Pulmonary artery endothelial cell (primary cell): ENCODE results near the gene NPTX2. TPM values are rescaled to one million over a fixed set of nuclear protein-coding genes. Genes with fewer than 3 reads are reported as not detected.

ENCODE experiments used
- DNase-seq: peaks from one replicate; pipeline ENCODE4 v3.0.0-alpha.2; 2011; ENCODE audit warnings: low read depth, low spot score
- total RNA-seq: library from RNA; depleted of rRNA; stranded (reverse); fragments of >200 nt; gene quantifications from 2 replicates; pipeline ENCODE4 v1.2.3, GENCODE V29; 2014

The NPTX2 gene
- total RNA-seq, 1 donor from 2014 or later, result 0.26 TPM

DNA sequence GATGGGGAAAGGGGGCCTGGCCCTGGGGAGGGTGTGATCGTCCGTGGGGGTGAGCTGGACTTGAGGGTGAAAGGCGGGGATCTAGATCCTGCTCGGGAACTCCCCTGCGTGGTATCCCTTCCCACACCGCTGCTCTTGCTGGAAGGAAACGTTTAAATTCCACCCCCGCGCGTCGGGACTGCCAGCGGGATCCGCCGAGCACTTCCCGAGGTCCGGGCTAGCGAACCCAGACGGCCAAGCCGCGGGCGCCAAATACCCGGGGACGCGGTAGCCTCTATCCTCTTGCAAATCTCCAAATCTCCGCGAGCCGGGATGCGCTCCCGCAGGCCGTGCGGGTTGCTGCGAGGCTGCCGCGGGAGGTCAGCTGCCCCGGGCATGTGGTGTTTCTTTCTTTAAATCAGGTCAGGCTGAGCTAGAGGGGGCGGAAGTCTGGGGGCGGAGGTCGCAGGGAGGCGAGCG is 904 bp downstream of the NPTX2 start:
- DNase-seq, result no peak

DNA sequence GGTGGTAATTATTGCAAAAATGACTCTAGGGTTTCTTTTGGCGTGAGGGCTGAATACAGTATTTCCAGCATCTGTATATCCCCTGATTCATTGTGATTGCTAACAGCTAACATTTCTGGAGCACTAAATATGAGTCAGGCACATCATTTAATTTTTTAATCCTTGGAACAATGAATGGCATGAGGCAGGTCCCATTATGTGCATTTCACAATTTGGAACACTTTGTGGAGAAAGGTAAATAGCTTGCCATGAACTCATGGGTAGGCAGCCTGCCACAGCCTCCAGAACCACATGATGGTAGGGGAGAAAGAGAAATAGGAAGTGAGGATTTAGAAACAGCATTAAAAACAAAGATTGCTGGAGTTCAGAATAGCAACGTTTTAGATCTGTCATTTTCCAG is 1.7 kb downstream of the NPTX2 start:
- no peak for DNase-seq

DNA sequence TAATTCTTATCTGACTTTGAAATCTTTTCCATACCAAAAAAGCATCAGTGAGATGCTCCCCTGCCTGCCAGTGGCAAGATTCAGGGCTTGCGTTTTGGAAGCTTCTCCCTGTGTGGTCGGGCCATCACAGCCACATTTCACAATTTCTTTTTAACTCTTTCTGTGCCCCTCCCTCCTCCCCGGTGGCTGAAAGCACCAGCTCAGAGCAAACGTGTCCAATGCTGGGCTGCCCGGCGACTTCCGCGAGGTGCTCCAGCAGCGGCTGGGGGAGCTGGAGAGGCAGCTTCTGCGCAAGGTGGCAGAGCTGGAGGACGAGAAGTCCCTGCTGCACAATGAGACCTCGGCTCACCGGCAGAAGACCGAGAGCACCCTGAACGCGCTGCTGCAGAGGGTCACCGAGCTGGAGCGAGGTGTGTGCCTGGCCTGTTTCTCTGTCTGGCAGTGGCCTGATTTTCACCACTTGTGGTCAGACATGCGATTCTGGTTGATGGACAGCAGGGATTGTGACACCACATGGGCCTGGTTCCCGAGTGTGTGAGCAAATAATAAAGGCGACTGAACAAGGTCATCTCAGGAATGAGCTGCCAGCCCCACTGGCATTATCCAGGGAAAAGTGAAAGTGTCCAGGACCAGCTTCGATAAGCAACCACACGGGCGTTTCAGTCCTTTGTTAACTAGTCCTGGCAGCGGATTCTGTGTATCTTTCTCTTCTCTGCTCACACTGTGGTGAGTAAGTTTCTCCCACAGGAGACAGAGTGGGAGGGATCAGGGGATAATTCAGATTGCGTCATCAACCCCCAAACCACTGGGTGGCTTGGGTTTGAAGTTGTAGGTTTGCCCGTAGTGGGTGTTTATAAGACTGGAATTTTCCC is 2.6 kb downstream of the NPTX2 start:
- no peak for DNase-seq

DNA sequence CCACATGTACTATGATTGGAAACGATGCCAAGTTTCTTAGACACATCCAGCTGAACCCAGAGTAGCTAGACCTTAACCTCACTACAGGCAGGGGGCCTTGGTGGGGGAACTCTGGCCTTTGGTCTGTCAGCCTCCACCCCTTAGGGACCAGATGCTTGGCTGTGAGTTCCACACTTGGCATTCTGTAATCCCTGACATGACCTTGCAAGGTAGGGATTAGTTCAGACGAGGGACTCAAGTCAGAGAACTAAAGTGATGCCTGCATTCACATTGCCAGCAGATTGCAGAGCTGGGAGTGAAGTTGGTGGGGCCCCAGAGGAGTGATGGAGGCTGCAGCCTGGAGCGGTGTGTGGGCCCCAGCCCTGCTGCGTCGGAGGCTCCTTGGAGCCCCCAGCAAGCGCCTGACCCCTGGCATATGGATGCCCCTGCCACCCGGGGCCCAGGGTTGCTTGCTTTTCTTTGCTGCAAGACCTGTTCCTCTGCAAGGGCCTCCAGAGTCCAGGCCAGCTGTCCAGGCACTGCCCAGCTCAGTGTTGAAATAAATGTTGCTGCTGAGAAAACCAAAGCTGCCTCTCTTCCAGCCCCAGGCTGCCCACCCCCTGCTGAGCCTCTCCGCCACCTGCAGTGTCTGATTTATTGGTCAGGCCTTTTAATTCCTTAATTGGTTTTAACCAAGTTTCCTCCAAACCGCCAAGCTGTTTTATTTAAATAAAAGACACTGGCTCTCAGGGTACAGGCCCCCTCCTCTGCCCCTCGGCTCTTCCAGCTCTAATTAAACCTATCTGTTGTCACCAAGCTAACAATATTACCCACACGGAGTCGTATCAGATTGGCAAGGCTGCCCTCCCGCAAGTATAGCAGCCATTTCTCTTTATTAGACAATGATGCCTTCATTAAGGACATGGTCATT is 4.7 kb downstream of the NPTX2 start:
- no peak for DNase-seq

DNA sequence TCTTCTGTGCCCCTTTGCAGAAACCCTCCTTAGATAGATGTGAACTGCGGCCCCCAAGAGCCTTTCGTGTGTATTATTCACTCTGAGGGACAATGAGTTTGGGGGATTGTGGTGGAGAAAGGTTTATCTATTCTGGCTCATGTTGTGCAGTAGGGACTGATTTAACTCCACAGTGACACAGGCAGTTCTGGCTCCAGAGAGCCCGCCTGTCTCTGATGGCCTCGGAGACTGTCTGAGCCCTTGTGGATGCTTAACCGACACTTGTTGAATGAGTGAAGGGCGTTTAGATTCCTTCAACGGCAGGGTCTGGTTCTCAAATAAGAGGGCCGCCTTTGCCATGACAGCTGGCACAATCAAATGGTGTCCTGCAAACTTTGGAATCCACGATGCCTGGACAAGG is 5.8 kb downstream of the NPTX2 start:
- no peak for DNase-seq

DNA sequence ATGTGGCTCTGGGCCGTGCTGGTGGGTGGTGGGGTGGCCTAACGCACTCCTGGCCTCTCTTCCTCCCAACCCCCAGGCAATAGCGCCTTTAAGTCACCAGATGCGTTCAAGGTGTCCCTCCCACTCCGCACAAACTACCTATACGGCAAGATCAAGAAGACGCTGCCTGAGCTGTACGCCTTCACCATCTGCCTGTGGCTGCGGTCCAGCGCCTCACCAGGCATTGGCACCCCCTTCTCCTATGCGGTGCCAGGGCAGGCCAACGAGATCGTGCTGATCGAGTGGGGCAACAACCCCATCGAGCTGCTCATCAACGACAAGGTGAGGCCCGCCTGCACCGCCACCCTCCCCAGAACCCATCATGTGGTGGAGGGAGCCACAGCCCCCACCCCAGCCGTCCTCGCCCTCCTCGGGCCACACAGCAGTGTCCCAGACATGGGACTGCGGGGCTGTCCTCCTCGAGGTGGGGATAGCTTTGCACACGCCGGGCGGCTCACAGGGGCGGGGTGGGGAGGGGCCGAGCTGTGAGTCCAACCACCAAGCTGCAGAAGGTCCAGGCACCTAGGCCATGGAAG is 7.8 kb downstream of the NPTX2 start:
- no peak for DNase-seq

DNA sequence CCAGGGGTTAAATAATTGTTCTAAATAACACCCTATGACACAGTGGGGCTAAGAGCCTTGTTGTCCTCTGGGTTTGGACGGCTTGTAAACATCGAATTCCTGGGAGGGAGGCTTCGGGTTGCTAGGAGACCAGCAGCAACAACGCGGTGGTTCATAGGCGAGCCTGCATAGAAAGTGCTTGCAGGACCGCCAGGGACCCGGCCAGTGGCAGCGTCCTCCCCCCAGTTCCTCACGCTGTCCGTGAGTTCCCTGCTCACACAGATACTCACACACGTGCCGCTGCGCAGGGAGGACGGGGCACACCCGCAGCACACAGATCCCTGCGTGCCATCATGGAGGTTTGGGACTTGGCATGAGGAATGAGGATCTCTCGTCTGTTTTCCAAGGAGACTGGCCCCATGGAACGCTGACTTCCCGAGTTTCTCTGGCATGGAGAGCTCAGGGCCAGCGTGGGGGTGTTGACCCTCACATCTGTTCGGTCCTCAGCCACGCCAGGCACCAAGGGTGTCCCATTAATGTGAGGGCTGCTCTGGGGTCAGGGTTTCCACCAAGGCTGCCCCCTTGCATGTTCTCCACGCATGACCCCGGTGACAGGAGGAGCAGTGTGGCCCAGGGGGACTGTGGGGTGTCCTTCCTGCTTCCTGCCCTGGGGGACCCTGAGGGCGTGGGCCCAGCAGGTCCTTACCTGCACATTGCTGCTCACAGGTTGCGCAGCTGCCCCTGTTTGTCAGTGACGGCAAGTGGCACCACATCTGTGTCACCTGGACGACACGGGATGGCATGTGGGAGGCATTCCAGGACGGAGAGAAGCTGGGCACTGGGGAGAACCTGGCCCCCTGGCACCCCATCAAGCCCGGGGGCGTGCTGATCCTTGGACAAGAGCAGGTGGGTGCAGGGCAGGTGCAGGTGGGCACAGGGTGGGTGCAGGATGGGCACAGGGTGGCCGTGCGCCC is 9.7 kb downstream of the NPTX2 start:
- DNase-seq, result no peak

DNA sequence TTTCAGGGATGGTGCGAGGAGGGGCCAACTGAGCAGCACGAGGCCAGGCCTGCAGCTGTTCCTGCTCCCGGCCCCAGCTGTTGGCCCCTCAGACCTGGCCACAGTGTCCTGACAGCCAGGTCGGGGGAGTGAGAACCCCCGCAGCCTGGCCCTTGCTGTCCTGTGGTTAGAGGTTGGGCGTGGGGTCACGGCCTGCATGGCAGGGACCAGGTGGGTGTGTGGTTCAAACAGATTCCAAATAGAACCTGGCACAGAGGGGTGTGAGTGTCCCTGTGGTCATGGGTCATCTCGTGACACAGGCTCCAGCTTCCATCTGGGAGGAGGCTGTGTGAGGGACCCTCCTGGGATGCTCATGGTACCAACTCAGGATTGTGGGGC is 10.3 kb downstream of the NPTX2 start:
- no peak for DNase-seq

DNA sequence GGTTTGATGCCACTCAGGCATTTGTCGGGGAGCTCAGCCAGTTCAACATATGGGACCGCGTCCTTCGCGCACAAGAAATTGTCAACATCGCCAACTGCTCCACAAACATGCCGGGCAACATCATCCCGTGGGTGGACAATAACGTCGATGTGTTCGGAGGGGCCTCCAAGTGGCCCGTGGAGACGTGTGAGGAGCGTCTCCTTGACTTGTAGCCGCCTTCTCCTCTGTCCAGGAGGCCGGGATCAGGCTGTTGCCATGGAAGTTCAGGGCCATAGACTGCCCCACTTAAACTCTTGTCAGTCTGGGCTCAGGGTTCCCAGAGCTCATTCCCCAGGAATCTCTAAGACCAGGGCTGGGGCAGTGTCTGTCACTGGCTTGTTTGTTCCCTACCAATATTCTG is 11.3 kb downstream of the NPTX2 start:
- no peak for DNase-seq

DNA sequence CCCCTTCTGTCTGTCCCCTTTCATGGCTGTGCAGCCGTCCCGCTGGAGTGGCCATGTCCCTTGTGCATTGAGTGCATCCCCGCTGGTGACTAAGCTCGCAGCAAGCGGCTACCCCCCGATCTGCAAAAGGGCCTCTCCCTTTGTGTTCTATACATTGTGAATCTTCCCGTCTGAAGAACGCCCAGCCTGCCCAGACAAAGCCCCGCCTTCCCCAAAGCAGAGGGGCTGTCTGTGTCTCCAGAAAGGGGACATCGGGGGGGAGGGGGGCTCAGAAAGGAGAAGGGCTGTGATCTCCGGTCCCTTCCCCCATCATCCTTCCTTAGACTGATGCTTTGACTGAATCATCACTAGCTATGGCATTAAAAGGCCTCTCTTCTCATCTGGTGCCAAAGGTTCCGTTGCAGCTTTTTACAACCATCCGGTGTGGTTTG is 11.9 kb downstream of the NPTX2 start:
- no peak for DNase-seq

DNA sequence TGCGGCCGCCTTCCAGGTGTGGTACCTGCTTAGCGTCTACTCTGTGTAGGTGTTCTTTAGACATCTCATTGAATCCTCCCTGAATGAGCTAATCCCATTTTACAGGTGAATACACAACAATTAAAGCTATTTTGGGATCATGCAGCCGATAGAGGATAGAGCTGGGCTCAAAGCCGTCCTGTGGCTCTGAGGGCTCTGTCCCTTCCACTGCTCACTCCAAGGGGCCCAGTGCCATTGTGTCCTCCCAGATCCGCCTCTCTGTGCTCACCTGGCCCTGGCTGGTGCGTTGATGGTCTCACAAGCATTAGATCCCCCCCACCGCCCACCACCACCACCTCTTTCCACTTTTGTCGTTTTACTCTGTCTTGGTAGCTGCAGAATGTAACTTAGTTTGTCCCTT is 13.1 kb downstream of the NPTX2 start:
- DNase-seq, result no peak

DNA sequence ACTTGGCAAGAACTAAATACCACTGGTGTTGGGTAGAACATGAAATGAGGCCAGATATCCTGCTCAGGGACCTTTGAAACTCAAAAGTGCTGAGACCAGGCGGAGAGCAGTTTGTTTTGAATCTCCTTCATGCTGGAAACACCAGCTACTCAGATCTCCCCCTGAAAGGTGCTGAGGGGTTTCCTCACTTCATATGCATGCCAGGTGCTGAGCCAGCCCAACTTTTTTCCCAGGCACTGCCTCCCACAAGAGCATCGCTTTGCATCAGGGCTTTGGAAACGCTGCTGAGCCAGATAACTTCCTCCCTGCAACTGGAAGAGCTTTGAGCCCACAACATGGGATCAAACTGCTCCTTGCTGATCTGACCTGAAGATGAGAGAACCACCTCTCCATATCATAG is 13.7 kb downstream of the NPTX2 start:
- DNase-seq, result no peak

DNA sequence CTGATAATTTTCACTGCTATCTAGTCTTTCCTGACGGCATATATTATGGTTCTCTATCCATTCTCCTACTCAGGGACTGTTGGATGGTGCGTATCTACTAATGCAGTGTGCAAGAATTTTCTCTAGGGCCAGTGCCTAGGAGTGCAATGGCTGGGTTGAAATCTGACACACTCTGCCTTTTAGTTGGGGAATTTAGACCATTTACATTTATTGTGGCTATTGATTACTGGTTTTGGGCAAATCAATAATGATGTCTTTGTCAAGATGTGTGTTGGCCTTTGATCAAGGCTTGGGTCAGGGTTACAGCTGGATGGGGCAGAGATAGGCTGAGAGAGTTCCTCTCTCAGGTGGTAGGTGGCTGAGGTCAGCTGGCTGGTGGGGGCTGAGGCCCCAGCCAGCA is 21.8 kb downstream of the NPTX2 start:
- no peak for DNase-seq

DNA sequence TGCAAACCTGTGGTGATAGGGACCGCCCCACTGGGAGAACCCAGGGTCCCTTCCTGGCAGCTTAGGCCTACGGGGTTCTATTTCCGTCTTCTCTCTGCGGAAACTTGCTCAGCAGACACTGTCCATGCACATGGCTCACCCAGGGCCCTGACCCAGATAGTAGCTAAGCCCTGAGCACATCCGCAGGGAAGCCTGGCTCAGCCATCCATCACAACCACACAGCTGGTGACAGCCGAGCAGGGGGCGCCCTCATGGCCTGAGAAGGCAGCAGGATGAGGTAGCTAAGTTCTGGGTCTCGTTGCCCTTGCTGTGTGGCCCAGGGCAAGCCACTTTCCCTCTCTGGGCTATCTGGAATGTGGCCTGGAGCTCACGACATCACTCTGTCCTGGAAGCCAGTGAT is 23.3 kb downstream of the NPTX2 start:
- DNase-seq, result no peak

DNA sequence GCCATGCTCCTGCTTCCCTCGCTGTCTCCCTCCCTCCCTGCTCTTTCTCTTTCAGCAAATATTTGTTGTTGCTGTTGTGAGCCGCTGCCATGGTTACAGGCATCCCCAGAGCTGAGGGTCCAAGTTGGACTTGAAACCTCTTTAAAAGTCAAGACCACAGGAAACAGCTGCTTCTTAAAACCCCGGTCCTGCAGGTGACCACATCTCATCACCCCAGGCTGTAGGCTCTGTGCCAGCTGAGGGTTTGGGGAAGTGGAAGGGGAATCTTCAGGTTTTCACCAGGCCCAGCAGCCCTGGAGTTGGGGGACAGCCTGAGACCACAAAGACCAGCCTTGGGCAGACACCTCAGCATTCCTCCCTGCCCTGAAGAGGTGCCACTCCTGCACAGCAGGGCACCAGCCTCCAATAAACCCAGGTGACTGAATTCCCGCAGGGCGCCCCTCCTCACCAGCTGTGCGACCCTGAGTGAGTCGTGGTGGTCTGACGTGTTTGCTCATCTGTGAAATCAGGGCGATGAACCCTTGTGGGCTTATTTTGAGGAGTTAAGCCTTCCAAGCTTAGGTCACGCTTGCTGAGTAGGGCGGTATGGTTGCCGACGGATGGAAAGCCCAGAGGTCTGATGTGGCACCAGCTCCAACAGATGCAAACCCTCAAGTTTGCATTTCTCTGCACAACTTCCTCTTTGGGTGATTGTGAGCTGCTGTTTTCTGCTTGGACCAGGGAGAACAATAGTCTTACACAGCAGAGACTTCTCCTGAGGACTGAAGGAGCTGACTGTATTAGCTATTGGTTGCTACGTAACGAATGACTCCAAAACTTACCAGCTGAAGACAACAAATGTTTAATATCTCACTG is 24.8 kb downstream of the NPTX2 start:
- no peak for DNase-seq

DNA sequence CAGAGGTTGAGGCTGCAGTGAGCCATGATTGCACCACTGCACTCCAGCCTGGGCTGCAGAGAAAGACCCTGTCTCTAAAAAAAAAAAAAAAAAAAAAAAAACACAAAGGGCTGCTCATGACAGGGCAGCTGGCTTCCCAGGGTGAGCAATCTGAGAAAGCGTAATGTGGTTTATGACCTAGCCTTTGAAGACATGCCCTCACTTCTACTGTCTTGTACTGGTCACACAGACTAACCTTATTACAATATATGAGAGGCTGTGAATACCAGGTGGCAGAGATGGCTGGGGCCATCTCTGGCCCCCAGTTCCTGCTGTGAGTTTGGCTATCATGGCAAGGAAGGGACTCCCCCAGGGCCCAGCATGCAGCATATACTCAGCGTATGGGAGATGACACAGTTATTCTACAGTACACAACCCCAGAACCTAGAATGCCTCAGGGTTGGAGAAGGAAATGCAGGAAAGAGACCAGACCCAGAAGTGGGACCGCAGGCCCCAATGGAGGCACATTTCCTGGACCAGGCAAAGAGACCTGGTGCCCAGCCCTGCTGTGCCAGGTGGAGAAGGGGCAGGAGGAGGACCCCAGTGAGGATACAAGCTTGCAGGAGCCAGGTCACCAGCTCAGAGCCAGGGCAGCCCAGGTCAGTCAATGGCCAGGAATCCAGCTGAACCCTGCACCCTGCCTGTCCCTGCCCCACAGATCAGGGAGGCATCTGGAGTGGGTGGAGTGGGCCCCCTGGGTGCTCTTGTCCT is 26.3 kb downstream of the NPTX2 start:
- no peak for DNase-seq

DNA sequence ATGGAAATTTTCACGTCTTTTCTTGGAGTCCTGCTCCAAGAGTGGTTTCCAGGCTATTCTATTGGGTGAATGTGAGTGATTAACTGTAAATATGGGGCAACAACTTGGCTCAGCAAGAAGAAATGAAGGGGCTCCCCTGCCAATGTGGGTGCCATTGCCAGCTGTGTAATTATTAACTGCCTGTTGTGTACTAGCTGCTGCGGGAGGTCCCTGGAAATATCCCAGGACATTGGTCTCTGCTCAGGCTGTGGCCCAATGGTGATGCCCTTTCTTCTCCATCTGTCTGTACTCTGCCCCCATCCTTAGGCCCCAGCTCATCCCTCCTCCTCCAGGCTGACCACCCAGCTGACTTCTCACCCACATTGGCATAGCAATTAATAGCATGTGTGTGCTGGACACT is 29.4 kb downstream of the NPTX2 start:
- DNase-seq, result no peak

DNA sequence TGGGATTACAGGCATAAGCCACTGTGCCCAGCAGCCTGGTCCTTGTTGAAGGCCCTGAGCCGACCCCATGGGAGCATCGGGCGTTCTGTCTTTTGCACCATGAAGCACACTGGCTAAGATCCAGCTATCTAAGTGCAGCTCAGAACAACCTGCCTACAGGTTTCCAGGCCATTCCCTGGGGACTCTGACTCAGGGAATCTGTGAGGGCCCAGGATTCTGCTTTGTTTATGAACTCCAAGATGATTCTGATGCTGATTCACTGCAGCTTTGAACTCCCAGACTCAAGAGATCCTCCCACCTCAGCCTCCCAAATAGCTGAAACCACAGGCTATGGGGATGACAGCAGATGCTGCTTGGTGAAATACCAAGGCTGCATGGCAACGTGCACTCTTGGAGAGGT is 30.2 kb downstream of the NPTX2 start:
- DNase-seq, result no peak

DNA sequence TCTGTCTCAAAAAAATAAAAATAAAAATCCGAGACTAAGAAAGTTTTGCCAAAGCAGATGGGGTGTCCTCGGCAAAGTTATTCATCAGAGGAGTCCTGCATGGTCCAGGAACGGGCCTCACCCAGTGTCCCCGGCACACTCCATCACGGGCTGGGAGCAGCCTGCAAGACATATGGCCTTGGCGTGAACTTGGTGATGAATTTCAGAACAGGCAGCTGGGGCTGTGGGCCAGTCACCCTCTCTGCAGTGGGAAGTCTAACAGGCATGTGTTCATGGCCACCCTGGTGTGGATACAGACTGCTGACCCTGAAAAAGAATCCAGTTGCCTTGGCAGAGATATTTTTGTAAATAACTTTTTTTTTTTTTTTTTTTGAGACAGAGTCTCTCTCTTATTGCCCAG is 34.7 kb downstream of the NPTX2 start:
- DNase-seq, result no peak
